ENCODE results near the gene CCDC136. TPM values are rescaled to one million over a fixed set of nuclear protein-coding genes. Genes with fewer than 3 reads are reported as not detected.

The CCDC136 gene
- total RNA-seq, 4 donors from 2014 or later: 0.61 to 15.8 (median 9.3) TPM

DNA sequence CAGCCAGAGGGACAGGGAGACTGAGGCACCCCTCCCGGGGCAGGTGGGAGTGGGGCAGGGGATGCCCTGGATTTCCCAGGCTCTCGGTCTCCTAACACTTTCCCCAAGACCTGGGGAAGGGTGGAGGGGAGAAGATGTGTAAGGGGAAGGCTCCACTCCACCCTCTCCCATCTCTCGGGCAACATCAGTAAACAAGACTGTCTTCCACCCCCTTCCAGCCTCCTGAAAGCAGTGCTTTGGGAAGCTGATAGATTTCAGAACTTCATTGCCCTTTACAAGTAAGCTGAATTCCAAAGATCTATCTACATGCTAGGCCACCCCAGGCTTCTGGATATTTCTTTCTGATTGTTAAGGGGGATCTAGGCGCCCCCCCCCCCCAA, 42.2 kb downstream of the CCDC136 start:
- ATAC-seq (no peak), DNase-seq (no peak)
- peak overlapping the region; percentile 92 to 99 (median 98) for H3K27ac ChIP-seq
- TF ChIP-seq, protein P1, sequence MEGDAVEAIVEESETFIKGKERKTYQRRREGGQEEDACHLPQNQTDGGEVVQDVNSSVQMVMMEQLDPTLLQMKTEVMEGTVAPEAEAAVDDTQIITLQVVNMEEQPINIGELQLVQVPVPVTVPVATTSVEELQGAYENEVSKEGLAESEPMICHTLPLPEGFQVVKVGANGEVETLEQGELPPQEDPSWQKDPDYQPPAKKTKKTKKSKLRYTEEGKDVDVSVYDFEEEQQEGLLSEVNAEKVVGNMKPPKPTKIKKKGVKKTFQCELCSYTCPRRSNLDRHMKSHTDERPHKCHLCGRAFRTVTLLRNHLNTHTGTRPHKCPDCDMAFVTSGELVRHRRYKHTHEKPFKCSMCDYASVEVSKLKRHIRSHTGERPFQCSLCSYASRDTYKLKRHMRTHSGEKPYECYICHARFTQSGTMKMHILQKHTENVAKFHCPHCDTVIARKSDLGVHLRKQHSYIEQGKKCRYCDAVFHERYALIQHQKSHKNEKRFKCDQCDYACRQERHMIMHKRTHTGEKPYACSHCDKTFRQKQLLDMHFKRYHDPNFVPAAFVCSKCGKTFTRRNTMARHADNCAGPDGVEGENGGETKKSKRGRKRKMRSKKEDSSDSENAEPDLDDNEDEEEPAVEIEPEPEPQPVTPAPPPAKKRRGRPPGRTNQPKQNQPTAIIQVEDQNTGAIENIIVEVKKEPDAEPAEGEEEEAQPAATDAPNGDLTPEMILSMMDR (IDR thresholded peaks at IDR 0.05 in 4 of 5, conservative IDR thresholded peaks at IDR 0.05 in 1 of 5): no peak
- no peak for TF ChIP-seq POLR2A (IDR thresholded peaks at IDR 0.05)
- no peaks in the 10 kb centered on the region for H3K27me3 ChIP-seq
- peaks cover 0 to 47% of the 10 kb centered on the region in 2 donors for H3K36me3 ChIP-seq
- intact Hi-C loops (cut with DNase I; ENCODE audit: low total_unique reads): loop anchor here (5.0 kb wide), 1 partner anchor 97 kb away; the partner anchor contains the start of gene CALU
- H3K4me1 ChIP-seq: peaks cover 61 to 89% of the 10 kb centered on the region in 2 donors
- peak overlapping the region; percentile 69 to 92 (median 84) for H3K4me3 ChIP-seq
- in situ Hi-C loops (cut with MboI; ENCODE audit: low sequenced_read_pairs in 4 of 4): no loop called here
- H3K9me3 ChIP-seq: no peaks in the 10 kb centered on the region

GRCh38 chr7:128835231-128835751, 43.5 kb downstream of the CCDC136 start:
- no peaks in the 10 kb centered on the region for H3K27me3 ChIP-seq
- peak in 1 of 2 donors; percentile 45 for DNase-seq
- intact Hi-C loops (cut with DNase I; ENCODE audit: low total_unique reads) (no loop called here), in situ Hi-C loops (cut with MboI; ENCODE audit: low sequenced_read_pairs in 4 of 4) (no loop called here)
- H3K27ac ChIP-seq: peak overlapping the region; percentile 92 to 99 (median 98)
- TF ChIP-seq POLR2A (IDR thresholded peaks at IDR 0.05): no peak
- TF ChIP-seq, protein P1 (IDR thresholded peaks at IDR 0.05 in 4 of 5, conservative IDR thresholded peaks at IDR 0.05 in 1 of 5): no peak
- H3K36me3 ChIP-seq: peaks cover 0 to 60% of the 10 kb centered on the region in 2 donors
- peaks cover 60 to 80% of the 10 kb centered on the region in 2 donors for H3K4me1 ChIP-seq
- no peak for ATAC-seq
- H3K9me3 ChIP-seq: no peaks in the 10 kb centered on the region
- H3K4me3 ChIP-seq: peak overlapping the region in 1 of 4 donors; percentile 1

GRCh38 chr7:128835790-128836641, 44.2 kb downstream of the CCDC136 start:
- peak overlapping the region in 1 of 4 donors; percentile 1 for H3K4me3 ChIP-seq

DNA sequence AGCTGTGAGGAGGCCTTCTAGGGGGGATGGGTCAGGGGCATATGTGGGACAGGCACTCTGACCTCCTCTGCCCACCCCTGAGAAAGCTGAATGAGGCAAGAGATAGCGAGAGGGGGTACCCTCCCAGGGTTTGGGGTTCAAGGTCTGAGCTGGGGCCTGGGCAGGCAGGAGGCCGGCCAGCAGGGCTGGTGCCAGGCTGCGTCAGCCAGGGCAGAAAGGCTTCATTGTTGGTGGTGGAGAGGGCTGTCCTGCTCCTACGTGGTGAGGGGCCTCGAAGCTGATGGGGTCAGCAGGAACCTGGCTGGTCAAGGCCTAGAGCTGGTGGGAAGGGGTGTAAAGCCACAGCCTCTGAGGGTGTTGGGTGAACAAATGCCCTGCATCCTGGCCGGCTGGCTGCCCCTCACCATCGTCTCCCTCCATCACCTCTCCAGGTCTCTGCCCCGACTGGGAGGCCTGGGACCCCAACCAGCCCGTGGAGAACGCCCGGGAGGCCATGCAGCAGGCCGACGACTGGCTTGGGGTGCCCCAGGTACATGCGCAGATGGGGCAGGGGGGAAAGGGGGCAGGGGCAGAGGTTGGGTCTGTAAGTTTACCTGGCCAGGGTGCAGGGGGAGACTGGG, 45.1 kb downstream of the CCDC136 start:
- no peaks in the 10 kb centered on the region for H3K9me3 ChIP-seq
- ATAC-seq (no peak), DNase-seq (no peak)
- no peaks in the 10 kb centered on the region for H3K27me3 ChIP-seq
- intact Hi-C loops (cut with DNase I; ENCODE audit: low total_unique reads): no loop called here
- H3K4me3 ChIP-seq: no peak overlapping the region
- in situ Hi-C loops (cut with MboI; ENCODE audit: low sequenced_read_pairs in 4 of 4): no loop called here
- peaks cover 60 to 70% of the 10 kb centered on the region in 2 donors for H3K4me1 ChIP-seq
- H3K27ac ChIP-seq: peak overlapping the region; percentile 92 to 99 (median 98)
- TF ChIP-seq POLR2A (IDR thresholded peaks at IDR 0.05): no peak
- TF ChIP-seq, protein P1 (IDR thresholded peaks at IDR 0.05 in 4 of 5, conservative IDR thresholded peaks at IDR 0.05 in 1 of 5): no peak
- peaks cover 0 to 74% of the 10 kb centered on the region in 2 donors for H3K36me3 ChIP-seq

More at GRCh38 chr7:128835790-128836641, 44.2 kb downstream of the CCDC136 start:
- Histone ChIP-seq H3K27ac (peak overlapping the region; percentile 92 to 99 (median 98)), H3K36me3 (peaks cover 0 to 67% of the 10 kb centered on the region in 2 donors), H3K4me1 (peaks cover 60 to 78% of the 10 kb centered on the region in 2 donors), H3K27me3 (no peaks in the 10 kb centered on the region), H3K9me3 (no peaks in the 10 kb centered on the region)
- TF ChIP-seq, protein P1 (IDR thresholded peaks at IDR 0.05 in 4 of 5, conservative IDR thresholded peaks at IDR 0.05 in 1 of 5): no peak
- no peak for TF ChIP-seq POLR2A (IDR thresholded peaks at IDR 0.05)
- intact Hi-C loops (cut with DNase I; ENCODE audit: low total_unique reads) (no loop called here), in situ Hi-C loops (cut with MboI; ENCODE audit: low sequenced_read_pairs in 4 of 4) (no loop called here)
- peak in 1 of 2 donors; percentile 82 for DNase-seq
- ATAC-seq: peak in 1 of 2 donors; percentile 7
